GM21367 (cell line): ENCODE measurements around the gene SERPINA6.
"Not testable (repeated sequence)": the region's sequence is repeated elsewhere in the genome, so short reads cannot be mapped to it uniquely, and the experiment has no call there.

Experiments
- ATAC-seq: cut with Tn5 transposase; IDR thresholded peaks from one replicate; pipeline ENCODE4 v1.9.1; 2021; ENCODE audit not compliant: unreplicated experiment

Gene SERPINA6

GRCh38 chr14:94328196-94328595 is 5.1 kb upstream of the SERPINA6 start:
- no peak for ATAC-seq

GRCh38 chr14:94321421-94322271 is 1.5 kb downstream of the SERPINA6 start:
- no peak for ATAC-seq

- ATAC-seq, result no peak
Observed at GRCh38 chr14:94320243-94320642, 2.9 kb downstream of the SERPINA6 start.

GRCh38 chr14:94317259-94317658 is 5.9 kb downstream of the SERPINA6 start:
- ATAC-seq, result no peak

- no peak for ATAC-seq
Observed at GRCh38 chr14:94316692-94317091, 6.4 kb downstream of the SERPINA6 start.

GRCh38 chr14:94314890-94315289 is 8.2 kb downstream of the SERPINA6 start:
- ATAC-seq, result no peak

- ATAC-seq, result no peak
Observed at GRCh38 chr14:94313991-94314655, 9.0 kb downstream of the SERPINA6 start.

GRCh38 chr14:94312481-94313246 is 10.5 kb downstream of the SERPINA6 start:
- no peak for ATAC-seq

DNA sequence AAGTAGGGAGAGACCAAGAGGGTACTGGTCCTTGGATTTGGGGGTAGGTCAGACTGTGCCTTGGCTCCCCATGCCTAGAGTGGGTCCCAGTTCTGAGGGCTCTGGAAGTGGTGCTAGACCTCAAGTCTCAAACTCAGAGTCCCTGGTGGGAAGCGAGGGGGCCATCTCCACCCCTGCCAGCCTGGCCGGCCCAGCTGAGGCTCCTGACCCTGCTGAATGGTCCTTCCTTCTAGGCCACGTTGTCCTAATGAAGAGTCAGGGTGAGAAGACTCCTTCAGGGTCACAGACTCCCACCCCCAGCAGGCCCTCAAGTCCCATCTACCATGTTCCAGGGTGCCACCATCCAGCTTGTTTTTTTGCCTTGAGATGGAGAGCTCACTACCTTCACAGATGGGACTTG is 12.9 kb downstream of the SERPINA6 start:
- ATAC-seq, result no peak

DNA sequence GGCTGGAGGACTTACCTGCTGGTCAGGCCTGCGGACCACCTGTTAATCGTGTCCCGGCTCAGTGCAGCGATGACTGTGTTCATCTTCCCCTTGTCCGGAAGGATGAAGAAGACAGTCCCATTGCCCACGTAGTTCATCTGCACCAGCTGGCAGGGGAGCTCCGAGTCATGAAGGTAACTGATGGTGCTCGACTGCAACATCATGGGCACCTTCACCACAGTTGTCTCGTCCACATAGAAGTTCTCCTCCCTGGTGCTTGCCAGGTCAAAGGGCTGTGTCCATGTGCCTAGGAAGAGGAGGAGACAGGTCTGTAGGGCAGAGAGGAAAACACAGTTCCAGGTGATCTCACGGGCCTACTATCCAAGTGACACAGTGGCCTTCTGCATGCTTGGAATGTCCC is 13.4 kb downstream of the SERPINA6 start:
- ATAC-seq, result no peak

- no peak for ATAC-seq
Observed at GRCh38 chr14:94307410-94307992, 15.6 kb downstream of the SERPINA6 start.

GRCh38 chr14:94306047-94306978 is 16.8 kb downstream of the SERPINA6 start:
- ATAC-seq, result no peak

GRCh38 chr14:94305620-94306019 is 17.5 kb downstream of the SERPINA6 start:
- ATAC-seq, result no peak

GRCh38 chr14:94304243-94304642 is 18.9 kb downstream of the SERPINA6 start:
- ATAC-seq, result no peak

DNA sequence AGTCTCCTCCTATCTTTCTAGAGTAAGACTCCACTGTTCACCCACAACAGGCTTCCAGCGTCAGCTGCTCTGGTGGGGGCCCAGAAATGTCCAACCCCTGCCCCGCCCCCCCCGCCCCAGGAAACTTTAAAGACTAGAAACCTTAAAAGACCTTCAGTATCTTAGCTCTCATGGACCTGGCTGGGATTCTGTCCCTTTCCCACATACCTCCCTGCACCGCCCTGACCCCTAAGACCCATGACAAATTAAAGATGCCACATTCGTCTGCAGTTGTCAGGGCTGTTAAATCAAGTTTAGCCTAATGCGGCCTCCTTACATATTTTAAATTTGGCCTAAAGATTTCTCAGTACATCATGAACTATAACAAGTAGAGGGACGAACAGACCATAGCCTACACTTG is 20.0 kb downstream of the SERPINA6 start:
- no peak for ATAC-seq

DNA sequence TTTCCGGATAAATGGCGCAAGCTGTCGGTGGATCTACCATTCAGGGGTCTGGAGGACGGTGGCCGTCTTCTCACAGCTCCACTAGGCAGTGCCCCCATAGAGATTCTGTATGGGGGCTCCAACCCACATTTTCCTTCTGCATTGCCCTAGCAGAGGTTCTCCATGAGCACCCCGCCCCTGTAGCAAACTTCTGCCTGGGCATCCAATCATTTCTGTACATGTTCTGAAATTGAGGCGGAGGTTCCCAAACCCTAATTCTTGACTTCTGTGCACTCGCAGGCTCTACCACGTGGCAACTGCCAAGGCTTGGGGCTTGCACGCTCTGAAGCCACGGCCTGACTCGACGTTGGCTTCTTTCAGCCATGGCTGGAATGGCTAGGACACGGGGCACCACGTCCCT is 25.0 kb downstream of the SERPINA6 start:
- ATAC-seq, result no peak

GRCh38 chr14:94296181-94296545 is 27.0 kb downstream of the SERPINA6 start:
- ATAC-seq, result not testable (repeated sequence)

DNA sequence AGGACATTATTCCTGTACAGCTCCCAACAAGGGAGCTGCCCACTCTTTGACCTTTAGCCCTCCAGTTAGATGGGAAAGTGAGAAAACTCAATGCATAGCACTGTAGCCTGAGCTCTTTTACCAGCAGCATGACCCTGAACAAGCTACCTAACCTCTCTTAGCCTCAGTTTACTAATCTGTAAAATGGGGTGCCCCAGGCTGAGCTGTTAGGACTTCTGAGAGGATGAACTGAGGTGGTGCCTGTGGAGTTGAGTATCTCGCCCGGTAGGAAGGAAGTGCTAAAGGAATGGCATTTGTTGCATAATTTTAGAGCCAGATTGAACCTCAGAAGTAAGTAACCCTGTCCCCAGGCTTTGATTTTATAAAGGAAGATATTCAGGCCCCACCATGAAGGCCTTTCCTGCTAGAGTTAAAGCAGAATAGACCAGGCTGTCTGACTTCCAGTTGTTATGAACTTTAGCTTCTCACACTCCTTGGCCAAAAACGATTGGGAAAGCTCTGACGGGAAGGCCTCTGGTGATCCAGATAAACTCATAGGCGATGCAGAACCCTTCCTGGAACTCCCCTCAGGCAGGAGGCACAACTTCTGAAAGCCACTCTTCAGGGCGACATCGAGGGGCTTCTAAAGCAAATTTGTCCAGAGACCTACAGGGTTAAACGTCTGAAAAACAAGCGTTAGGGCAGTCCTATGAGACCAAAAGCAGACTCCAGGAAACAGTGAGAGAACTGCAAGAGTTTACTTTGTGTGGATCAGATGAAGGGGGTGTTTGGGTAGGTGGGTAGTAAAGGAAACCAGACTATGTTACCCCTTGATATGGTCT is 27.6 kb downstream of the SERPINA6 start:
- no peak for ATAC-seq

- ATAC-seq, result no peak
Observed at GRCh38 chr14:94293578-94293924, 29.6 kb downstream of the SERPINA6 start.
